Esophagus muscularis mucosa (tissue), 3 donors: ENCODE measurements around the gene HMGB3.

Source experiments
- CTCF ChIP-seq, 3 experiments: fragments of 200-600 bp in 2 of 3; fragments of 450-650 bp in 1 of 3; sonication (generic) in 2 of 3; IDR thresholded peaks; one replicate each; pipeline ENCODE4 v1.5.1; 2017 to 2019; ENCODE audit warnings: antibody characterized with exemption in 3 of 3, mild to moderate bottlenecking in 2 of 3, moderate library complexity in 1 of 3
- POLR2A ChIP-seq: fragments of 450-650 bp; IDR thresholded peaks from one replicate; pipeline ENCODE4 v1.6.1; 2017; ENCODE audit warnings: antibody characterized with exemption, moderate library complexity, mild to moderate bottlenecking, low read depth
- POLR2AphosphoS5 ChIP-seq, 2 donors: sonication (generic); formaldehyde crosslinking; IDR thresholded peaks; one replicate each; pipeline ENCODE4 v1.6.1; 2017; ENCODE audit warnings: antibody characterized with exemption in 2 of 2

GRCh38 chrX:151031391-151031975 is 48.3 kb downstream of the HMGB3 start:
- TF ChIP-seq CTCF (IDR thresholded peaks at IDR 0.05), result no peak
- TF ChIP-seq POLR2A, result no peak
- no peak for TF ChIP-seq POLR2AphosphoS5 (IDR thresholded peaks at IDR 0.05)
